NCI-H345 treated with DMSO at 0.1 percent for 48 hours (cell line): Measurements from ENCODE around the gene MAPKAPK5.
"Not testable (repeated sequence)": the region's sequence is repeated elsewhere in the genome, so short reads cannot be mapped to it uniquely, and the experiment has no call there.

Source experiments
- DNase-seq: peaks from one replicate; lab custom pipeline; 2025; ENCODE audit not compliant: unreplicated experiment; lab: John Stamatoyannopoulos, UW

Gene MAPKAPK5

GRCh38 chr12:111826992-111827391 is 15.0 kb upstream of the MAPKAPK5 start:
- no peak for DNase-seq

- no peak for DNase-seq
Observed at GRCh38 chr12:111827907-111828306, 14.1 kb upstream of the MAPKAPK5 start.

- no peak for DNase-seq
Observed at GRCh38 chr12:111828338-111828979, 13.6 kb upstream of the MAPKAPK5 start.

GRCh38 chr12:111829635-111830034 is 12.4 kb upstream of the MAPKAPK5 start:
- not testable (repeated sequence) for DNase-seq

- not testable (repeated sequence) for DNase-seq
Observed at GRCh38 chr12:111834740-111835386, 7.2 kb upstream of the MAPKAPK5 start.

GRCh38 chr12:111835531-111836181 is 6.4 kb upstream of the MAPKAPK5 start:
- DNase-seq, result not testable (repeated sequence)

- no peak for DNase-seq
Observed at GRCh38 chr12:111838353-111838752, 3.7 kb upstream of the MAPKAPK5 start.

GRCh38 chr12:111840807-111841206 is 1.2 kb upstream of the MAPKAPK5 start:
- DNase-seq, result no peak

- no peak for DNase-seq
Observed at GRCh38 chr12:111841236-111841749, 735 bp upstream of the MAPKAPK5 start.

GRCh38 chr12:111842556-111843396 is 748 bp downstream of the MAPKAPK5 start:
- no peak for DNase-seq

GRCh38 chr12:111846016-111846415 is 4.0 kb downstream of the MAPKAPK5 start:
- peak; percentile 9 for DNase-seq

- no peak for DNase-seq
Observed at GRCh38 chr12:111850526-111850925, 8.5 kb downstream of the MAPKAPK5 start.

GRCh38 chr12:111858186-111858585 is 16.2 kb downstream of the MAPKAPK5 start:
- no peak for DNase-seq

- no peak for DNase-seq
Observed at GRCh38 chr12:111858778-111859177, 16.8 kb downstream of the MAPKAPK5 start.

- DNase-seq, result no peak
Observed at GRCh38 chr12:111864913-111865312, 22.9 kb downstream of the MAPKAPK5 start.

GRCh38 chr12:111867531-111867930 is 25.5 kb downstream of the MAPKAPK5 start:
- DNase-seq, result no peak

- DNase-seq, result no peak
Observed at GRCh38 chr12:111868676-111869588, 26.9 kb downstream of the MAPKAPK5 start.

GRCh38 chr12:111869671-111870070 is 27.6 kb downstream of the MAPKAPK5 start:
- DNase-seq, result no peak

- DNase-seq, result no peak
Observed at GRCh38 chr12:111870216-111870615, 28.2 kb downstream of the MAPKAPK5 start.

GRCh38 chr12:111870706-111871105 is 28.7 kb downstream of the MAPKAPK5 start:
- DNase-seq, result no peak
